HG03342 (cell line): ENCODE results near the gene GCFC2.

ENCODE experiments used
- ATAC-seq: cut with Tn5 transposase; IDR thresholded peaks from one replicate; pipeline ENCODE4 v1.9.1; 2021; ENCODE audit warnings: mild to moderate bottlenecking, moderate library complexity; ENCODE audit not compliant: unreplicated experiment

Gene GCFC2

DNA sequence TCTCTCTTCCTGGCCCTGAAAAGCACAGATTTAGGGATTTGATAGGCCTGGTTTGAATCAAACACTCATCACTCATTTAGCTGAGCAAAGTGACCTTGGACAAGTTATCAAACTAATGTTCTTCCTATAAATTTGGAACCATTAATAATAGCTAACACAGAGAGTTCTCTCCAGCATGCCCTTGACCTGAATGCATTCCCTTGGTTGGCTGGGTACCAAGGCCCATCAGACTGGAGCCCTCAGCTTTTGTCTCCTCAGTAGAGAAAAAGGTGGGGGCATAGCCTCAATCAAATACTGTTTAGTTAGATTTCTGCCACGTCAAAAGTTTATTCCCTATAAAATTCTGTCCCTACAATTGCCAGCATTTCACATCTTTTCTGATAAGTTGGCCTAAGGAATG is 77.9 kb downstream of the GCFC2 start:
- no peak for ATAC-seq

DNA sequence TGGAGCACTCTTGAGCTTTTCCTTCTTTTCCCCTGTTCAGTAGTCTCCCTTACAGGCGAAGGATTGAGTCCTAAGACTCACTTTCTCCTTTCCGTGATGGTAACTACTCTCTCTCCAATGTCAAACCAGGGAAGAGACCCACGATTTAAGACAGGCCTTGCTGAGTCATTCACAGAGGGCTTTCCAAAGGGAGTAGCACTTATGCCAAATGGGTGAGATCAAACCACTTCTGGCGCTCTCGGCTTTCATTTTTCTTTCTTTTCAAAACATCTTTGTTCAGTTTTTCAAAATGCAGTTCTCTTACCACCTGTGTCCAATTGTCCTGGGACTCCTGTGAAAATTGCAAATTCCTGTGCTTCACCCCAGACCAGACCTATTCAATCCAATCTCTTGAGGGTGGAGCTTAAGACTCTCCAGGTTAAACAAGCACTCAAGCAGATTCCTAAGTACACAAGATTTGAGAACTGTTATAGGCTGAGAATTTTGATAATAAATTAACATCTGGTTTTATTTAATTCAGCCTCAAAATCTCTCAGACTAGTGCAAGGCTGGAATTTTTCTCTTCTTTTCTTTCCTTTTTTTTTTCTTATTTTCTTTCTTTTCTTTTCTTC is 78.5 kb downstream of the GCFC2 start:
- ATAC-seq = no peak

- ATAC-seq = peak; percentile 88
Observed at GRCh38 chr2:75627902-75628504, 82.7 kb downstream of the GCFC2 start.

DNA sequence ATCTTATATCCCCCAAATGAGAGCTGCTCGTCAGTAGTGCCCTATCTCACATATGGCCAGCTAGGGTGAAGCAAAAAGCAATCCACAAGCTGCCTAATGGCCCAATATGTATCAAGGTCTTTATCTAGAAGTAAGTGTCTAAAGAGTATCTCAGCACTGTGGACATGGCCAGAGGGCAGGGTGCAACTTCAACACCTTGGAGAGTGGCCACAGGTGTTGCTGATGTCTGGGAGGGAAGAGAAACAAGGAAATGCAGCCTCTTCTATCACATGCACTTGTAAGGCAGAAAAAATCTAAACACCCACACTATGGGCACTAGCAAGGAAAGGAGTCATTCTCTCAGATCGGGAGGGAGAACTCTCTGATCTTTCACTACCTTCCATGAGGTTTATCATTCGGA is 87.8 kb downstream of the GCFC2 start:
- ATAC-seq = no peak

DNA sequence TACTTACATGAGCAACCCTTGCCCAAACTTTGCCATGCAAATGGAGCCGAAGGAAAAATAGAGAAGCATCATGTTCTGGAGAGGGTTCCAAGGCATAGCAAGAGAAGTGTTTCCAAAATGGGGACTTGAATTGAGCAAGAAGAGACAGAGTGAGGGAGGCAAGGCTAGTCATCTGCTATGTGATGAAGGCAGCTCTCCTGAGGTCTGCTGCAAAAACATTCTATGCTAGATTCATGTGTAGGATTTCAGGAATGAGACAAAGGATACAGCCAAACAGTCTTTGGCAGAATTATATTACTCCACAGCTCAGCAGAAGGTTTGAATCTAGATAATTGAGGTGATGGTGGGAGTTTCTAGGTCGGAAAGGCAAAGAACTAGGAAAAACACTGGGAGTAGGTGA is 88.2 kb downstream of the GCFC2 start:
- no peak for ATAC-seq

DNA sequence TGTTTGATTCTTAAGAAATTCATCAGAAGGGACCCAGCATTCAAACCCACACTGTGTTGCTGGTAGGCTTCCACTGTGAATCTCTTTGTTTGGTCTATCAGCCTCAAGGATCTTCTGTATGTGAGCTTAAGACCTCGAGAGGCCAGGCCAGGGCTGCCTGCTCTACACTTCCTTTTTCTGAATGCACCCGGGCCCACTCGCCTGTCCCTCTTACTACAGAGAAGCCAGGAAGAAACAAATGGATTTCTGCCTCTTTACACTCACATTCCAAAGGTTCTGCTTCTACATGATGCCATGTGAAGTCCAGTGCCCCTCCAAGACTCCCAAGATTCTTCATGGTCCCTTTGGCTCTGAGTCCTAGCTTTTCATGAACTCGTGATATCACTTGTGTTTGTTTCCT is 89.5 kb downstream of the GCFC2 start:
- ATAC-seq = no peak

DNA sequence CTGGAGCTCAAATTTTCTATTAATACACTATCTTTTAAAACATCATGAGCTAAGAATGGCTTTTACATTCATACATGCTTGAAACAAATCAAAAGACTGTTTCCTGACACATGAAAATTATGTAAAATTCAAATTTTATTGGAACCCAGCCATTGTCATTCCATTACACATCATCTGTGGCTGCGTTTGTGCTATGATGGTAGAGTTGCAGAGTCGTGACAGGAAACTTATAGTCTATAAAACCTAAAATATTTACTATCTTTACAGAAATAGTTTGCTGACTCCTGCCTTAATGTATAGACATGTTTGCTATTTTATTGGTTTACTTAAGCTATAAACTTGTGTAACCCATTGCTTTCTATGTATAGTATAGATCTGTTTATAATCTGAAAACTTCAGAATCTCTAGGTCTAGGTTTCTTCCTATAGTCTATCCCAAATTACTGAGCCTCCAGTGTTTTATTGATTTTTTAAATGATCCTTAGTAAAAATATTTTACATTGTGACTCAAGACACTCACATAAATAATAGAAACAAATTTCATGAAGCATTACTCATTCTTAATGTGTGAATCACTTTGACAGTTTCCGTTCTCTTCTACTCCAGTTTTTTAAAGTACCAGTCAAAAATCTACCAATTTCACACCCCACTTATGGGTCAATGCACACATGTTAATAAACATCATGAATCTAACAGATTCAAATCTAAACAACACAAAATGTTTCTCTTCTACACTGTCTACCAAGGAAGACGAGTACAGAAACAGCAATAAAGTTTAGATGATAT is 90.6 kb downstream of the GCFC2 start:
- no peak for ATAC-seq

DNA sequence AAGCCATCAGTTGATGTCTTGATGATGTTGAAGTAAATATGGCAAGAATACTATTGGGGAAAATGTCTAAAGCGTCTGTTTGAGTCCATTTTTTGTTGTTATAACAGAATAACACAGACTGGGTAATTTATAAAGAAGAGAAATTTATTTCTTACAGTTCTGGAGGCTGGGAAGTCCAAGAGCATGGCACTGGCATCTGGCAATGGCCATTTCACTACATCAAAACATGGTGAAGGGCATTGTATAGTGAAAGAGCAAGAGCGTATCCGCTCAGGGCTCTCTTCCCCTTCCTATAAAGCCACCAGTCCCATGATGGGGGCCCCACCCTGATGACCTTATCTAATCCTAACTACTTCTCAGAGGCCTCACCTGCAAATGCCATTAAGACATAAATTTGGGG is 93.8 kb downstream of the GCFC2 start:
- no peak for ATAC-seq

- ATAC-seq = no peak
Observed at GRCh38 chr2:75616406-75616805, 94.3 kb downstream of the GCFC2 start.

DNA sequence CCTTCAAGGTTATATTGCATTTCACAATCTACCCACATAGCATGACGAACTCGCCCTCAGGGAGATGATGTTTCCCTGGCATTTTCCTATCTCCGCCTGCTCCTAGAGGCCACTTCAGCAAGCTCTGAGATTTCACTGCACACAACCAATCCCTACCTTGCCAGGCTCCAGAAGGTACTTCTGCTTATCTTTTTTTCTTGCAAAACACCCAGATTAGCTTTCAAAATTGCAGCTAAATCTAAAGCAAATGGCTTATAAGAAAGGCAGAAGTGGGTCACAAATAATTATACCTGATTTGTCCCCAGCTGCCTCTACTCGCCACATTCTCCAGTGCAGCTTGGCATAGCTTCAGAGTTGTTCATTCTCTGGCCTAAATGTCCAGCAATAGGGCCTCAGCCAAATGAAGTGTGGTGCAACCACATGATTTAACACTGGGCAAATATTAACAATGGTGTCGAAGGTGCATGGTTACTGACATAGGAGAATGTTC is 96.5 kb downstream of the GCFC2 start:
- ATAC-seq = no peak

- no peak for ATAC-seq
Observed at GRCh38 chr2:75612862-75613243, 97.9 kb downstream of the GCFC2 start.
